Measurements from ENCODE around the gene USF1.

USF1 gene, protein sequence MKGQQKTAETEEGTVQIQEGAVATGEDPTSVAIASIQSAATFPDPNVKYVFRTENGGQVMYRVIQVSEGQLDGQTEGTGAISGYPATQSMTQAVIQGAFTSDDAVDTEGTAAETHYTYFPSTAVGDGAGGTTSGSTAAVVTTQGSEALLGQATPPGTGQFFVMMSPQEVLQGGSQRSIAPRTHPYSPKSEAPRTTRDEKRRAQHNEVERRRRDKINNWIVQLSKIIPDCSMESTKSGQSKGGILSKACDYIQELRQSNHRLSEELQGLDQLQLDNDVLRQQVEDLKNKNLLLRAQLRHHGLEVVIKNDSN

DNA sequence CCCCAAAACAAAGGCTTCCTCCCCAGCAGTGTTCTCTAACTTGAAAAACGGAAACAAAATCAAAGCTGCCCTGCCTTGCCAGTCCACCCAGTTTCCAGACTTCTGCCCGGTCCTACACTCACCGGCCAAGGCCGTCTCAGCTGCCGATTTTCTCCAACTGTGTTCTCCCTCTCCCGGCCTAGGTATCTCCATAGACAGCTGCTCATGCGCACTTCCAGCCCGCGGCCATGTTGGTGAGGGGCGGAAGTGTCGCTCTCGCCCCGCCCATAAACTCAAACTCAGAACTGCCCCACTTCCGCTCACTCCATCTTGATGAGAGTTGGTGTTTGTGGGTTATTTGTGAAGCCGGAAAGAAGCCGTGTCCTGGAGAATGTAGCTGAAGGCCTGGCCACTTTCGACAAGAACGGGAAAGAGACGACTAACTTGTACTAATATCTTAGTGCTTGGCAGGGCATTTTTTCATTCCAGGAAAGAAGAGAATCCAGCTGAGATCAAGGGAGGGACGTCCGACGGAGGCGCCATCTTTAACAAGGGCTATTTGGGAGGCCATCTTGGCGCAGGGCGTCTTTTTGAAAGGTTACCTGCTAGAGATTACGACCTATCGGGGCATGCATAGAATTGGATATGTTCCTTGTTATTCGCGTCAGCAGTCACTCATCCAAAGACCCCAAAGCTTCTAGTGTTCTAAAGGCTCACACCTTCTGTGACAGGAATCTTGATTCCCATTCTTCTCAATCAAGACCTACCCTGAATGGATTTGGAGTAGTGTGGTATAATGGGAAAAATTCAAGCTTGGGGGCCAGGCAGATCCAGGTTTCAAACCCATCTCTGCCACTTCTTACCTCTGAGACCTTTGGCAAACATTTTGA, at the start of gene USF1:
Gene USF1, minus strand, starts transcription at position 242 of the 869 bp plus-strand sequence. CDS start 2,702 bp downstream, outside the sequence.
- DNase-seq, result peak; percentile 99

DNA sequence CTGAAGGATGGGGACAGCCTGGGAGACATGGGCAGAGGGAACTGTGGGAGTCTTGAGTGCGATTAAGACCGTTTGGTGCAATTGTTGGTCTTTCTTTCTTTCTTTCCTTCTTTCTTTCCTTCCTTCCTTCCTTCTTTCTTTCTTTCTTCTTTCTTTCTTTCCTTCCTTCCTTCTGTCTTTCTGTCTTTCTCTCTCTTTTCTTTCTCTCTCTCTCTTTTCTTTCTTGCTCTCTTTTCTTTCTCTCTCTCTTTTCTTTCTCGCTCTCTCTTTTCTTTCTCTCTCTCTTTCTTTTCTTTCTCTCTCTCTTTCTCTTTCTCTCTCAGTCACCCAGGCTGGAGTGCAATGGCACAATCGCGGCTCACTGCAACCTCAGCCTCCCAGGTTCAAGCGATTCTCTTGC, 49.5 kb upstream of the USF1 start:
- no peak for DNase-seq

DNA sequence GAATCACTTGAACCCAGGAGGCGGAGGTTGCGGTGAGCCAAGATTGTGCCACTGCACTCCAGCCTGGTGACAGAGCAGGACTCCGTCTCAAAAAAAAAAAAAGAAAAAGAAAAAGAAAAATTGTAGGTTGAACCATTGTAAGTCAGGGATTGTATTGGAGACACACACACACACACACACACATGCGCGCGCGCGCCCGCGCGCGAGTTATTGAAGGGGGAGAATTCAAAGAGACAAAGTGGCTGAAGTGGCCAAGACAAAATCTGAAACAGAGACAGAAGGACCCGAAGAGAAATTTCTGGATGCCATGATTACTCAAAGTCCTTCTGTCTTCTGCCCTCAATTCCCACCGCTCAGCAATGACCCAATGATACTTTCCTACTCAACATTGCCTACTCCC, 48.7 kb upstream of the USF1 start:
- DNase-seq, result no peak

DNA sequence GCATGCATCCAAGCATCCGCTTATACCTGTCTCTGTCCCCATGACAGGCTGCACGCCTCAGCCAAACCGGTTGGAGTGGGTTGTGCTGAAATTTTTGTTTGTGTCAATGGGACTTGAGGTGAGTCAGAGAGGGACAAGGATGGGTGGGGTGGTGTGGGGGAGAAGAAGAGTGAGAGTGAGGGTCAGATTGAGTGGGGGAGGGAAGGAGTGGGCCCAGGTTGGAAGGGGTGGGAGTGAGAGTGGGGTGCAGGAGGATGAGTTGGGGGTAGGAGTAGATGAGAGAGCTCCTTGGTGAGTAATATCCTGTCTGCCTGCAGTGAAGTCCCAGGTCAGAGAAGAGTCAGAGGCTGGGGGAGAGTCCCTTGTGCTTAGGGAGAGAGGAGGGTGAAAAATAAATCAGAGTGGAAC, 46.8 kb upstream of the USF1 start:
- DNase-seq, result no peak

DNA sequence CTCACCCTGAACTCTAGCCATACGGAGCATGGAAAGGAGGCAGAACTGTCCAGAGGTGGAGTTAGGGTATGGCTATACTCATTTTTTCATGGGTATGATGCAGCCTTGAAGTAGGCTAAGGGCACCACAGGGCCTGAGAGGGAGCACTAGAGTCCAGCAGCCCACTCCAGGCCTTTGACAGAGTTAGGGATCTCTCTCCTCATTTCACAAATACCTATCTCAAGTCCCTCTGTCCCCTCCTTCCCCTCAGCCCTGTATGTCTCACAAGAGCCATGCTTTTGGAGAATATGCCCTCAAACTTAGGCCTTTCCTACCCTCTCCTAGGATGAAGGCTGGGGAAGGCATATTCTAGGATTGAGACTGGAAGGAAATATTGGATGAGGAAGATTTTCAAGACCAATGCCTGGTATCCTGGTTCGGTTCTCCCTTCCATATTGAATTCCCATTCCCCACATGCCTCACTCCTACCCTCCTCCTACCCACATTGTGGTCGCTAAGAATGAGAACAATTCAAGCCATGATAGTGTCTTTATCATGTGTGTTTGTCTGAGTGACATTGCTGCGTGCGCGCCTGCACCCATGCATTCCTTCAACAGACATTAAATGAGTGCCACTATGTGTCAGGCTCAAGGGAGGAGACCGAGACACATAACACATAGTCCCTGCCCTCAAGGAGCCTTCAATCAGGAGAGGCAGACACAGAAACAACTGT, 46.2 kb upstream of the USF1 start:
- DNase-seq, result no peak

DNA sequence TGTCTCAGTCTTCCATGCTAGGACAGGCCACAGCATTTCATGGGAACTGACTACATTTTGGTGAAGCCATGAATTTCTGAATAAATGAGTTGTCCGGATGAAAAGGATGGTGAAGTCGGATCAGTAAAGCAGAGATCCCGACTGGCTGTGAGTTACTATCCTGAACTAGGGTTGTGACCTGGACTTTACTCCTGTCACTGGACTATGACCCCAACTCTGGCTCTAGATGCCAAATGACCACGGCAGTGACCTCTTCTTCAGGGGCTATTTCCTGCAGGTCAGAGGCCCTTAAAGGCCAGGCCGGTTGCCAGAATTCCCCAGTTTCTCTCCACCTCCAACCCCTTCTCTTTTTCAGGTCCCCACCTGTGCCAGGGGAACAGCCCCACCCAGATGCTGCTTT, 45.3 kb upstream of the USF1 start:
- DNase-seq, result no peak

DNA sequence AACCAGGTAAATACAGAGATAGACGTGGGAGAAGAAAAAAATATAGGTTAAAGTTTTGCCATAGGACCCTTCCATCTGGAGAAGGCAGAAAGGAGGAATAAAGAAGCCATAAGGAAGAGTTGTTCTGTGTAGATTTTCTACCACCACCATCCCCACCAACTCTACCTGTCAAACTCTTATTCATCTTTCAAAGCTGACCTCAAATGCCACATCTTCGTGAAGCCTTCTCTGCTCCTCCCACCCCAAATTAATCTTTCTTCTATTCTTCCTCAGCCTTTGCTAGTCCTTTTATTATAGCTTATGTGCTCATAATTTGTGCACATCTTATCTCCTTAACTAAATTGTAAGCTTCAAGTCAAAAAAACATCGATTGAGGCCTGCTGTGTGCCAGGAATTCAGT, 44.8 kb upstream of the USF1 start:
- DNase-seq, result no peak

DNA sequence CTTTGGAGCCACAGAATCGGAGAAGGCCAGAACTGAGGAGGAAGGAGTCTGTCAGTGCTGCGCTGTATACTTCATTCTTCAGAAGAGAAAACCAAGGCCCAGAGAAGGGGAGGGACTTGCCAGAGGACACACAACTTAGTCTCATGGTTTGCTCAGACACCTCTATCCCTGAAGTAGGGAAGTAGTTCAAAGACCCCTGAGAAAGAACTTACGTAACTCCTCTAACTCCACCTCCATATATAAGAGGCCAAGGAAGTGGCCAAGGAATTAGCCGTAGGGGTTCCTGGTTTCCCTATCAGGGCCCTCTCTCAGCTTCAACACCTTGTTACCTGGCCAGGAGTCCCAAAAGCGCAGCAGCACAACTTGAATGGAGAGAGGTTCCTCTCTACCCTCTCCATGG, 44.2 kb upstream of the USF1 start:
- DNase-seq, result no peak

DNA sequence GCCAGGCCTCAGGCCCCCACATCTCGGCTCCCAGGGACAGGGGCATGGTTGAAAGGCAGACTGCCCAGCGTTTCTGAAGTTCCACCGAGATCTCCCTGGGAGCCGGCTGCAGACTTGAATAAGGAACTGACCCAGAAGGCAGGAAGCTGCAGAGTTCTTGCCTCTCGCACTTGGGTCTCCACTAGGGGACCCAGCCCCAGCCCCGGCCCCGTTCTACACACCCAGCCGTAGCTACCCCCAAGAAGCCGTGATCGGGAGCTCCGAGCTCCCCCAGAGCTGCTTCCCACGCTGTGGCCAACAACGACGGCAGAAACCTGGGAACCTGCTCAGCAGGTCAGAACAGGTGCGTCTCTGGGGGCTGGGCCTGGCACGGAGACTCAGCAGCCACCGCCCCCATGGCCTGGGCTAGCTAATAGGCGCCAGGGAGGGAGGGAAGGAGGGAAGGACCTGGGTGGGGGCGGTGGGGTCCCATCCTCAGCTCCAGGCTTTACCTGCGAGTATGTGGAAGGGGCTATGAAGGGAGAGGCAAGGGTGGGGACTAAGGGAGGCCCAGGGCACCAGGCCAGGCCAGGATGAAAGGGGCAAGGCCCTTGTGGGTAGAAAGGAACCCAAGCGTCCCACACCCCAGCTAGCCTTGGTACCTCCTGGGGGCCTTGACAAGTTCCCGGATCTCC, 43.6 kb upstream of the USF1 start, which contains the start of gene NECTIN4:
Gene NECTIN4, minus strand, starts transcription at position 308 of the 674 bp plus-strand sequence. Its CDS starts 262 bp downstream, at position 46.
- peak; percentile 30 to 78 for DNase-seq

DNA sequence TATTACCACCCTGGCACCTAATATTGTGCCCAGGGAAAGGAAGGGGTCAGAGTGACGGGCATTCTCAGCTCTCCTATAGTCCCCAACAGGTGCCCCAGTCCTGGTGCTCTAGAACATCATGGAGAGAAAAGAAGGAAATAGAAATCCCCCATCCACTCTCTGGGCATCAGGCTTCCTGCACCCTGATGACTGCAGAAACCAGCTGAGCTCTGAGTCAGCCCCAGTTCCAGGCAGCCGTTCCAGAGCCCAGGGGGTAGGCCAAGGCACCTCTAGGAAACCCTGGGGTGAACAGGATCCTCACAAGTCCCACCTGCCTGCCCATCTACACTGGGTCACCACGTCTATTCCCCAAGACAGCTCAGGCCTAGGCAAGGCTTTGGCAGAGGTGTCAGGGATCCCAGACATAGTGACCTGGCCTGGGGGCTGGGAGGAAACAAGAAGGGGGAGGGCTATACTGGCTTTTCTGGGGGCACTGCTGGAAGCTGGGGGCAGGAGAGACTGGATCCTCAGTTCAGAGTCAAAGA, 42.9 kb upstream of the USF1 start:
- no peak for DNase-seq

DNA sequence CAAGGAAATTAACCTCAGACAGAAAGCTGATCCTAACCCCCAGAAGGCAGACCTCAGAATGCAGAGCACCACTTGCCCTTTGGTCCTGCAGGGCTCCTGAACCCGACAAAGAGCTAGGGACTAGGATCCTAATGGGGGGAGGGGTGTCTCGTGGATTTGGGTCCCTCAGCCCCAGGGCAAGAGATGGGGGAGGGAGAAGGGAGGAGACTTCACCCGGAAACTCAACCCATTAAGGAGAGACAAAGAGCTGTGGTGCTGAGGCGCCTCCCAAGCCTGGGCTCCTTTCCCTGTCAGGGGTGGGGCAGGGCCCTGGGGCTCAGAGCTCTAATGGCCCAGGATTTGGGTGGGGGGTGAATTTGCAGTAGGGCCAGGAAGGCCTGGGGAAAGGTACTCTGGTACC, 40.7 kb upstream of the USF1 start:
- no peak for DNase-seq

DNA sequence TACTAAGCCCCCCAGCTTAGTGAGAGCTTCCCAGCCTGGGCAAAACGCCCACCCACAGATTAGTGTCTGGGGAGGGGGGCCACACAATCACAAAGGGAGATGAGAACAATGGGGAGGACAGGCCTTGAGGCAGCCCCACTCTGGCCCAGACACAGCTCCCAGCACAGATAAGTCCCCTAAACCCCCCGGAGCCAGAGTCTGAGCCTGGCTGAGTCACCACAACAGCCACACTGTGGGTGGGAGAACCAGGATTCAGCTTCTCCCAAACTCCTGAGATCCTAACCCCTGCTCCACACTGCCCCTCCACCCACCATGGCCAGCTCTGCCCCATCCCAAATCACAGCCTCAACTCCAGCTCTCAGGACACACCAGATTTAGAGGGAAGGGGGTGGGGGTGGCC, 39.4 kb upstream of the USF1 start:
- DNase-seq, result no peak

DNA sequence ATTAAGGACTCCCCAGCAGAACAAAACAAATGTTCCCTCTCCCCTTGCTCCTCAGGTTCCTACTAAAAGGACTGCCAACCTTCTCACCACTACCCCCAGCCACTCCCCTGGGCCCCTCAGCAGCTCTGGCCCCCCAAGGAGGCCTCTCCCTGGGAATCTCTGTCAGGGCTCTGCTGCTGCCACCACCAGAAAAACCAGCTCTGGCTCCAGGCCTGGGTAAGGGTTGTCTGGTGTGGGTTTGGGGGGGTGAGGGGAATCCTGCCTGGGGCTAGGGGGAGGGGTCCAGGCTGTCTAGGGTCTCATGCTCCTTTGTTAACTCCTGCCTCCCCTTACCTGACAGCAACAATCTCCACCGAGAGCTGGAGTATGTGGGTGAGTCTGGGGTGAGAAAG, 38.8 kb upstream of the USF1 start:
- DNase-seq, result no peak

DNA sequence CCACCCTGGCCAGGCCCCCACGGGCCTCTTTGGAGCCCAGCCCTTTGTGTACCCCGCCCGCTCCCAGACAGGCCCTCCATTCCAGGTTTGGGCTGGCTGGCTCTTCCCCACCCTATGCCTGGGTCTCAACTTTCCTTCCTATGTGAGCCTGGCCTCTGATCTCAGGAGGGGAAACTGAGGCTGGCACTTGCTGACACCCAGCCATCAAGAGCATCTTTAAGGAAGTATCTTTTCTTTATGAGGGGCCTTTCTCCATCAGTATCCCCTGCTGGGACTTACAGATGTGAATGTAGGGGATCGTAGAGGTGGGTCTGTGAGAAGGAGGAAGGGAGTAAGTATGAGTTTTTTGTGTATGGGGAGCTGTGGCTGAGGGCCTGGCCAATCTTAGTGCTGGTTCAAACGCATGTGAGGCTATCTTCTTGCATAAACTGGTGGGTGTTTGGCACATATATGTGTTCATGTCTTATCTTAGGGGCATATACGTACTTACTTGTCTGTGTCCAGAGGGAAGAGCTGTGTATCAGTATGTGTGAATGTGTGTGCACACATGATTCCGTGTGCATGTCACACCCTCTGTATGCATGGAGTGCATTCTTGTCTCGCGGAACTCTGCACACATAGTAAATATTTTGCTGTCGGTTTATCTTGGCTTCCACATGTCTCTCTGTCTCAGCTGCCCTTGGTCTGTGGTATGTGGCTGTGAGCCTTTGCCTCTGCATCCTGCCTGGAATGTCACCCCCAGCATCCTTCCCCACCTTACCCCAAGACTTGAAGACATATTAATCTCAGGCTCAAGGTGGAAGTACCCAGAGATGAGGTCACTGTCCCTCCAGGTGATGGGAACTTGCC, 38.2 kb upstream of the USF1 start:
- DNase-seq, result no peak

DNA sequence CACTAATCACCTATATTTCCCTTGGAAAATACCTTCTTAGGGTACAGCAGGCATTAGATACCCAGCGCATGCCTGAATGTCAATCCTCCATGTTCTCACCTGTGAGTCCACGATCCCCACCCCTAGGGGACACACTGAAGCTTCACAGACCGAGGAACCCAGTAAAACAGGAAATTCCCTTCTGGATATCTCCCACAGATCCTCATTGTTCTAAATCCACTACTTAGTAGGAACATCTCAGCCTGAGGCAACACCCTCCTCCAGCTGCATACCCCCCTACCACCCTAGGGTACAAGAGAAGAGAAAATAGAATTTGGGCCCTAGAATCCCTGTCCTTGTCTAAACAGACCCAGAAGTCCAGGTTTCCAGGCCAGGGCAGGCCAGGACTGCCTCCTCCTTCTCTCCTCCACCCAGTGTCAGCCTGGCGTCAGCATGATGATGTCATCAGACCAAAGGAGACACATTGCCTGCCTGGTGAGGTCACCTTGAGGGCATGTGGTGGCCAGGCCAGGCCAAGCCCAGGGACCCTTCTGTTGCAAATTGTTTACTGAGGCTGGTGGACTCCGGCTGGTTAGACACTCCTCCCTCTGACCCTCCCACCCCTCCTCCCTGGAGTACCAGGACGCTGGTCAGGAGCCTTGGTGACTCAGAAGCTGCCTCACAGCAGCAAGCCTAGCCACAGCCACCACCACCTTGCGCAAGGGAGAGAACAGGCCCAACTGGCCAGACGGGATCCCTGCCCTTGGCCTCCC, 37.4 kb upstream of the USF1 start:
- DNase-seq, result no peak

DNA sequence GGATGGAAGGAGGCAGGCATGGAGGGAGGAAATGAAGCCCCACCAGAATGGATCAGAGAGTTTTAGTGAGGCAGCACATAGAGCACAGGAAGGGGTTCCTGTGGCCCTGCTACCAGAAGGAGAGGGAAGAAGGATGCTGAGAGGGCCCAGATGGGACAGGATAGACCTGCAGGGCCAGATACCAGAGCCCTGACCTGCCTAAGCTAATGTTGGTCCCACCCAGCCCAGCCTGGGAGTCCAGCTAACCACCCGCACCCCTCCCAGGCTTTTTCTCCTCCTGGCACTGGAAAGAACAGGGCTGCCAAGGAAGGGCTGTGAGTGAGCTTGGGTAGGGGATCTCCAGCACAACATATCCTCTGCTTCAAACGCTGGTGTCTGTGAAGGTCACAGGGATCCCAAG, 36.7 kb upstream of the USF1 start:
- DNase-seq, result no peak

DNA sequence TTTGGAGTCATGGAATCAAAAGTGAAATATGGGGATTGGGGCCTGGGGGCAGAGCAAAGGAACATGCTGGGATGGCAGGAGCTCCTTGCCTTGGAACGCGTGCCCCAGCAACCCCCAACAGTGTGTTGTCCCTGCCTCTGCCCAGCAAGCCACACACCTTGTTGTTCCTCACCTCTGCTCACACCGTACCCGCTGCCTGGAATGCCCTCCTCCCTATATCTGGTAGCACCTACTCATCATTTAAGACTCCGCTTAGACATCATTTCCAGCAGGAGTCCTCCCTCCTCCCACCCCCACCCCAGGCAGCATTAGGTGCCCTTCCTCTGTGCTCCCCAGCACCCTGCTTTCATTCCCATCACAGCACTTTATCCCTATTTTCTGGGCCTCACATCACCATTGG, 35.7 kb upstream of the USF1 start:
- DNase-seq, result no peak

DNA sequence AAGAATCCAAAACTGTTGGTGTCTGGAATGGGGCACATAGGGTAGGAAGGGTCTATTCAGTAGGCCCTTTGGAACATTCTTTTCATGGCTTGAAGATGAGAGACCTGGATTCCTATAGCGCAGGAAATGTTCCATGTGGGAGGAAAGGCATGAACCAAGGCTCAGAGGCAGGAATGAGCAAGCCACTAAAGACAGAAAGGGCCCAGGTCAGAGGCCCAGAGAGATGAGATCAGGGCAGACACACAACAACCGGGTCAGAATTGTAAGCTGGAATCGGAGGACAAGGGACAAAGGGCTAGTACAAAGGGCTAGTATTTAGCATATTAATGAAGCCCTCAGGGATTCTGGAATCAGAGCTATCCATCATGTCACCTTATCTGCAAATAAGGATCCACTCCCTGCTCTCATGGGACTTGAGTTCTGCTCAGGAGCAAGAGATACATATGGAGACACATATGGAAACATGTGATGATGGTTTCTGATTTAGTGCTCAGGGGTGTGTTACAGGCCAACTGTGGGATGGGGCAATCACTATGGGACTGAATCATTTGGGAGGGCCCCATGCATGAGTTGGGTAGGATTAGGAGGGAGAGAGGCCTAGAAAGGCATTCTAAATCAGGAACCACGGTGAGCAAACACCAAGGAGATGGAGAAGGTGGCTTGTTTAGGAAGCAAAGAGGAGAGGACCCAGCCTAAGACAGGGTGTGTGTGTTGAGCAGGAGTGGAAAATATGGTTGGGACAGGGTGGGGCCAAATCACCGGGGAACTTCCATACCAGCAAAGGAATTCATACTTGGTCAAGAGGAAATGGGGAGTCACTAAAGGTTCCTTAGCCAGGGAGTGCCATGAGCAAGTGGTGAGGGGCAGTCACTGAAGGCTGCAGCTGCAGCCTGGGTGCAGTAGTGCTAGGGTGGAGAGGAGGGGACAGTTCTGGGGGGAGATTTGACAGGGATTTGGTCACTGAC, 34.9 kb upstream of the USF1 start:
- peak in 1 of 2 experiments; percentile 40 for DNase-seq

DNA sequence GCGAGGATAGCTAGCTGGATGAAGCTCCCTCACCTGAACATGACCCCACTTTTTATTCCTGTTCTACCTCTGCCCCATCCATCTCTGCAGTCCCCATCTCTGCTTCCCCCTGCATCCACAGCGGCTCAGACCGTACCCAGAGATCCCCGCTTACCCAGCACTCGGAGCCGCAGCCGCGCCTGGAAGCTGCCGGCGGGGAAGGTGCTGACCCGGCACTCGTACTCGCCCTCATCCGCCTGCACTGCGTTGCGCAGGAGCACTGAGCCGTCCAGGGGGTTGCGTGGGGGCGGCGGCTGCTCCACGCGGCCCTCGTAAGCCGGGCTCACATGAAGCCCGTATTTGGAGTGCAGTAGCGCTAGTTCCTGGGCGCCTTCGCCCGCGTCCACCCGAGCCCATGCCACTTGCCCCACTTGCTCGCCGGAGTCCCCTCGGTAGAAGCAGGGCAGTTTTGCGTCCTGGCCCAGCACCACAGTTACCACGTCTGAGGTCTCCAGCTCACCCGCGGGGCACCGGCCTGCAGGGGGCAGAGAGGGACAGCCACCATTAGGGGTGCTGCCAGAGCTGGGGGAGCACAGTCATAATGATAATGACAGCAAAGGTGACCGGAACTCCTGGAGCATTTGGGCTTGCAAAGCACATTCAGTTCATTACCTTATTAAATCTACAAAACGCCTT, 33.8 kb upstream of the USF1 start:
- DNase-seq, result no peak
